Measurements from ENCODE around the gene MARCHF9. TPM values are rescaled to one million over a fixed set of nuclear protein-coding genes. Genes with fewer than 3 reads are reported as not detected.

The MARCHF9 gene
- total RNA-seq, 1 experiment from 2014 or later = 19.8 TPM

DNA sequence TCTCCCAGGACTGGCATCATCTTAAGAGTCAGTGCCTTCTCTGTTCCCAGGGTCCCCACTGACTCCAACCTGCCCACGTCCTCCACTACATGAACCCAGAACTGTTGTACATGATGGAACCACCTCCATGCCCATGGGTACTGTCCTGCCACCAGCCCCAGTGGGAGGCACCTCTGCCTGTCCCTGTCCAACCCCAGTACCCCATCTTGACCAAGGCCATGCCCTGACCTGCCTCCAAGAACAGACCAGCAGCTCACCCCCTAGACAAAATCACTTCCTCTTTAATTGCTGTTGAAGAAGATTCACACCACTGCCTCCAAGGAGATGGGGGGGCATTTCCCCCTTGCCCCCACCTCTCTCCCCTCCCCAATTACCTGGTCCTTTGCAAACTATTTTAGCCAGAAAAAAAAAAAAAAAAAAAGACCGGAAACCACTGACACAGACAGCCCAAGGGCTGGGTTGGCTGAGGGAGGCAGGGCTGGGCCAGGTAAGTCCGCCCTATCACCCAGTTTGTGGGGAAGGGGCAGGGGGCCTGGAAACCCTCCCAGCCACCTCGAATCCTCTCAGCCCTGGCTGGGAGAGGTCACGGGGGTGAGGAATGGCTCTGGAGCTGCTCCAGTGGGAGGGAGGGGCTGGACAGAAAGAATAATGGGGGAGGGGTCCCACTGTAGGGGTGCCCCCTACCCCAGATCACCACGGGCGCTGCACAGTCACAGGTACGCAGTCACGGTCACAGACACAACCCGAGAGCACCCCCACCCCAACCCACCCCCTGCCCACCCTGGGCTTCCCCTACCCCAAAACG, 29.8 kb upstream of the MARCHF9 start:
- H3K27me3 ChIP-seq (replicated peaks; ENCODE audit: insufficient read depth, low read depth, low read length, poor library complexity) = no peaks in the 10 kb centered on the region
- ChIA-PET POLR2A (ENCODE audit: low non-redundant PET) (no interaction called here), CTCF (interaction anchor here (0.6 to 2.4 kb wide), 5 partner anchors 11 to 142 kb away, joined by 3 to 17 read pairs (median 4); partner anchors contain the start of gene TSPAN31)
- TSS peak; percentile 51 for BruUV-seq (replicated peaks)
- intact Hi-C loops (cut with micrococcal nuclease; ENCODE audit: unreplicated experiment) = loop anchor here (5.0 kb wide), 1 partner anchor 143 kb away; no protein-coding TSS in a partner anchor
- TF ChIP-seq, protein P1, sequence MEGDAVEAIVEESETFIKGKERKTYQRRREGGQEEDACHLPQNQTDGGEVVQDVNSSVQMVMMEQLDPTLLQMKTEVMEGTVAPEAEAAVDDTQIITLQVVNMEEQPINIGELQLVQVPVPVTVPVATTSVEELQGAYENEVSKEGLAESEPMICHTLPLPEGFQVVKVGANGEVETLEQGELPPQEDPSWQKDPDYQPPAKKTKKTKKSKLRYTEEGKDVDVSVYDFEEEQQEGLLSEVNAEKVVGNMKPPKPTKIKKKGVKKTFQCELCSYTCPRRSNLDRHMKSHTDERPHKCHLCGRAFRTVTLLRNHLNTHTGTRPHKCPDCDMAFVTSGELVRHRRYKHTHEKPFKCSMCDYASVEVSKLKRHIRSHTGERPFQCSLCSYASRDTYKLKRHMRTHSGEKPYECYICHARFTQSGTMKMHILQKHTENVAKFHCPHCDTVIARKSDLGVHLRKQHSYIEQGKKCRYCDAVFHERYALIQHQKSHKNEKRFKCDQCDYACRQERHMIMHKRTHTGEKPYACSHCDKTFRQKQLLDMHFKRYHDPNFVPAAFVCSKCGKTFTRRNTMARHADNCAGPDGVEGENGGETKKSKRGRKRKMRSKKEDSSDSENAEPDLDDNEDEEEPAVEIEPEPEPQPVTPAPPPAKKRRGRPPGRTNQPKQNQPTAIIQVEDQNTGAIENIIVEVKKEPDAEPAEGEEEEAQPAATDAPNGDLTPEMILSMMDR (conservative IDR thresholded peaks at IDR 0.05; ENCODE audit: low read depth, low read length) = no peak
- no peak for TF ChIP-seq EZH2 (IDR thresholded peaks at IDR 0.05; ENCODE audit: borderline replicate concordance, low read depth, low read length, poor library complexity, severe bottlenecking)
- no peak for DNase-seq (ENCODE audit: low spot score)
- H3K4me1 ChIP-seq (ENCODE audit: insufficient read depth, low read length, poor library complexity, severe bottlenecking) = peaks cover 7% of the 10 kb centered on the region
- no peaks in the 10 kb centered on the region for H3K9me3 ChIP-seq (ENCODE audit: low read depth, low read length, poor library complexity, severe bottlenecking)
- H3K36me3 ChIP-seq (ENCODE audit: insufficient read depth, low read length, poor library complexity, severe bottlenecking) = no peaks in the 10 kb centered on the region
- H3K4me3 ChIP-seq (ENCODE audit: low read depth, low read length, poor library complexity, severe bottlenecking) = no peak overlapping the region
- H3K27ac ChIP-seq (ENCODE audit: low read depth, low read length, poor library complexity, severe bottlenecking) = no peak overlapping the region

DNA sequence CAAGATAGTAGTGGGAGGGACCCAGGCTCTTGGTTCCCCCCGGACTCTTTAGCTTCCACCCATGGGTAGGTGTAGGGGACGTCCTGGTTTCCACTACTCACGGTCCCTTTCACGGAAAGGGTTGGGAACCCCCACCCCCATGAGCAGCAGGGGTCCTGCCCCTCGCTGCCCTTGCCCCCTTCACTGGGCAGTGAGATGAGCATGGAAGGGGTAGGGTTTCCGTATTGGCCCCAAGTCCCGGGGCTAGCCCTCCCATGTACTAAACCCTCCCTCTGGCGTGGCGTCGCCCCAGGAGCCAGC, 29.1 kb upstream of the MARCHF9 start:
- no peak for DNase-seq (ENCODE audit: low spot score)
- CTCF ChIA-PET = interaction anchor here (0.6 to 2.4 kb wide), 6 partner anchors 10 to 267 kb away, joined by 3 to 17 read pairs (median 4); partner anchors contain the start of gene TSPAN31
- TF ChIP-seq, protein P1 (conservative IDR thresholded peaks at IDR 0.05; ENCODE audit: low read depth, low read length) = no peak
- TF ChIP-seq EZH2 (IDR thresholded peaks at IDR 0.05; ENCODE audit: borderline replicate concordance, low read depth, low read length, poor library complexity, severe bottlenecking) = no peak
- no peaks in the 10 kb centered on the region for H3K9me3 ChIP-seq (ENCODE audit: low read depth, low read length, poor library complexity, severe bottlenecking)
- no TSS peak for BruUV-seq (replicated peaks)
- peak overlapping the region; percentile 82 for H3K4me3 ChIP-seq (ENCODE audit: low read depth, low read length, poor library complexity, severe bottlenecking)
- no peaks in the 10 kb centered on the region for H3K27me3 ChIP-seq (replicated peaks; ENCODE audit: insufficient read depth, low read depth, low read length, poor library complexity)
- POLR2A ChIA-PET (ENCODE audit: low non-redundant PET) = no interaction called here
- H3K4me1 ChIP-seq (ENCODE audit: insufficient read depth, low read length, poor library complexity, severe bottlenecking) = peaks cover 7% of the 10 kb centered on the region
- intact Hi-C loops (cut with micrococcal nuclease; ENCODE audit: unreplicated experiment) = loop anchor here (5.0 kb wide), 1 partner anchor 144 kb away; no protein-coding TSS in a partner anchor
- no peaks in the 10 kb centered on the region for H3K36me3 ChIP-seq (ENCODE audit: insufficient read depth, low read length, poor library complexity, severe bottlenecking)
- peak overlapping the region; percentile 90 for H3K27ac ChIP-seq (ENCODE audit: low read depth, low read length, poor library complexity, severe bottlenecking)

GRCh38 chr12:57726151-57726883, 28.6 kb upstream of the MARCHF9 start:
- POLR2A ChIA-PET (ENCODE audit: low non-redundant PET) = no interaction called here
- Histone ChIP-seq H3K4me1 (ENCODE audit: insufficient read depth, low read length, poor library complexity, severe bottlenecking) (peaks cover 7% of the 10 kb centered on the region), H3K36me3 (ENCODE audit: insufficient read depth, low read length, poor library complexity, severe bottlenecking) (no peaks in the 10 kb centered on the region), H3K9me3 (ENCODE audit: low read depth, low read length, poor library complexity, severe bottlenecking) (no peaks in the 10 kb centered on the region), H3K27ac (ENCODE audit: low read depth, low read length, poor library complexity, severe bottlenecking) (peak overlapping the region; percentile 90), H3K4me3 (ENCODE audit: low read depth, low read length, poor library complexity, severe bottlenecking) (peak overlapping the region; percentile 82), H3K27me3 (replicated peaks; ENCODE audit: insufficient read depth, low read depth, low read length, poor library complexity) (no peaks in the 10 kb centered on the region)
- intact Hi-C loops (cut with micrococcal nuclease; ENCODE audit: unreplicated experiment) = loop anchor here (5.0 kb wide), 1 partner anchor 144 kb away; no protein-coding TSS in a partner anchor
- TSS peak; percentile 12 for BruUV-seq (replicated peaks)
- CTCF ChIA-PET = interaction anchor here (0.5 to 2.4 kb wide), 7 partner anchors 10 to 267 kb away, joined by 3 to 17 read pairs (median 4); partner anchors contain the start of gene TSPAN31
- TF ChIP-seq, protein P1 (conservative IDR thresholded peaks at IDR 0.05; ENCODE audit: low read depth, low read length) = peak; percentile 95
- TF ChIP-seq EZH2 (IDR thresholded peaks at IDR 0.05; ENCODE audit: borderline replicate concordance, low read depth, low read length, poor library complexity, severe bottlenecking) = no peak
- DNase-seq (ENCODE audit: low spot score) = peak; percentile 96

Measured in A673 (cell line).